Gastrocnemius medialis (tissue), 4 donors: ENCODE measurements around the gene ABHD15.

Experiments
- CTCF ChIP-seq, 5 experiments: fragments of 450-650 bp in 3 of 5; fragments of 200-600 bp in 2 of 5; sonication (generic) in 2 of 5; IDR thresholded peaks in 4 of 5; conservative IDR thresholded peaks in 1 of 5; 1 replicate in 4 of 5; 2 replicates in 1 of 5; pipeline ENCODE4 v1.5.1; 2016 to 2019; ENCODE audit warnings: antibody characterized with exemption in 5 of 5, mild to moderate bottlenecking in 3 of 5, moderate library complexity in 3 of 5
- POLR2A ChIP-seq, 2 donors: fragments of 450-650 bp; IDR thresholded peaks; one replicate each; pipeline ENCODE4 v1.6.1; 2017; ENCODE audit warnings: antibody characterized with exemption in 2 of 2, mild to moderate bottlenecking in 2 of 2, moderate library complexity in 2 of 2

GRCh38 chr17:29561554-29562517 lies 5.0 kb downstream of the ABHD15 start:
- TF ChIP-seq CTCF (IDR thresholded peaks at IDR 0.05 in 4 of 5, conservative IDR thresholded peaks at IDR 0.05 in 1 of 5) (no peak), POLR2A (IDR thresholded peaks at IDR 0.05) (no peak)
